Breast epithelium (tissue), 3 donors: Measurements from ENCODE around the gene CPED1.

ENCODE experiments used
- POLR2AphosphoS5 ChIP-seq, 3 donors: sonication (generic); formaldehyde crosslinking; IDR thresholded peaks; one replicate each; pipeline ENCODE4 v1.6.1; 2017; ENCODE audit warnings: antibody characterized with exemption in 3 of 3
- TF ChIP-seq, protein P1 (sequence below), 3 donors: fragments of 450-650 bp; IDR thresholded peaks; one replicate each; pipeline ENCODE4 v1.5.1; 2016 to 2017; ENCODE audit warnings: antibody characterized with exemption in 3 of 3, mild to moderate bottlenecking in 3 of 3, moderate library complexity in 3 of 3

- TF ChIP-seq POLR2AphosphoS5 (IDR thresholded peaks at IDR 0.05): no peak
- TF ChIP-seq, protein P1, sequence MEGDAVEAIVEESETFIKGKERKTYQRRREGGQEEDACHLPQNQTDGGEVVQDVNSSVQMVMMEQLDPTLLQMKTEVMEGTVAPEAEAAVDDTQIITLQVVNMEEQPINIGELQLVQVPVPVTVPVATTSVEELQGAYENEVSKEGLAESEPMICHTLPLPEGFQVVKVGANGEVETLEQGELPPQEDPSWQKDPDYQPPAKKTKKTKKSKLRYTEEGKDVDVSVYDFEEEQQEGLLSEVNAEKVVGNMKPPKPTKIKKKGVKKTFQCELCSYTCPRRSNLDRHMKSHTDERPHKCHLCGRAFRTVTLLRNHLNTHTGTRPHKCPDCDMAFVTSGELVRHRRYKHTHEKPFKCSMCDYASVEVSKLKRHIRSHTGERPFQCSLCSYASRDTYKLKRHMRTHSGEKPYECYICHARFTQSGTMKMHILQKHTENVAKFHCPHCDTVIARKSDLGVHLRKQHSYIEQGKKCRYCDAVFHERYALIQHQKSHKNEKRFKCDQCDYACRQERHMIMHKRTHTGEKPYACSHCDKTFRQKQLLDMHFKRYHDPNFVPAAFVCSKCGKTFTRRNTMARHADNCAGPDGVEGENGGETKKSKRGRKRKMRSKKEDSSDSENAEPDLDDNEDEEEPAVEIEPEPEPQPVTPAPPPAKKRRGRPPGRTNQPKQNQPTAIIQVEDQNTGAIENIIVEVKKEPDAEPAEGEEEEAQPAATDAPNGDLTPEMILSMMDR (IDR thresholded peaks at IDR 0.05): no peak
Observed at GRCh38 chr7:121077165-121077630, 88.7 kb downstream of the CPED1 start.
